GM21786 (cell line): Measurements from ENCODE around the gene ENPP3.
"Not testable (repeated sequence)": the region's sequence is repeated elsewhere in the genome, so short reads cannot be mapped to it uniquely, and the experiment has no call there.

ENCODE experiments used
- ATAC-seq: cut with Tn5 transposase; IDR thresholded peaks from one replicate; pipeline ENCODE4 v1.9.1; 2021; ENCODE audit not compliant: unreplicated experiment

Gene ENPP3

DNA sequence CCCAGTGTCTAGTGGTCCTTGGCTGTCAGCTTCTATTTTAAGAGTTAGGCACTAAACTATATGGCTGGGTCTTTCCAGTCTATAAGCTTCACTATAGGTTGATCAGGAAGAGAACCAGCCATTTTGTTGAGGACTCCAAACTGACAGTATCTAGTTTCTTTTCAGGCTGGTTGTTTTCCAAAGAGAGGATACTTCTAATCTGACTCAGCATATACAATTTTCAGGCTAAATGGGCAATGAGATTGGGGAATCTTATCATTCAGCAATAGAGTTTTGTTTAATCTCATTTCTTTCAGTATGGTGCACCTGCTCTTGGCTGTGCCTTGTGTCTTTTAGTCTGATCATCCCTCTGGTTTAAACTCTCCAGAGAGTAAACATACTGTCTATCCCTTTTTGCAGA is 94.1 kb downstream of the ENPP3 start:
- no peak for ATAC-seq

- ATAC-seq, result no peak
These were observed 96.4 kb downstream of the ENPP3 start for GRCh38 chr6:131733376-131734016.

GRCh38 chr6:131736003-131736596 is 99.0 kb downstream of the ENPP3 start:
- no peak for ATAC-seq

- no peak for ATAC-seq
These were observed 99.7 kb downstream of the ENPP3 start for GRCh38 chr6:131736811-131737210.

GRCh38 chr6:131739136-131739535 is 102.0 kb downstream of the ENPP3 start:
- no peak for ATAC-seq

DNA sequence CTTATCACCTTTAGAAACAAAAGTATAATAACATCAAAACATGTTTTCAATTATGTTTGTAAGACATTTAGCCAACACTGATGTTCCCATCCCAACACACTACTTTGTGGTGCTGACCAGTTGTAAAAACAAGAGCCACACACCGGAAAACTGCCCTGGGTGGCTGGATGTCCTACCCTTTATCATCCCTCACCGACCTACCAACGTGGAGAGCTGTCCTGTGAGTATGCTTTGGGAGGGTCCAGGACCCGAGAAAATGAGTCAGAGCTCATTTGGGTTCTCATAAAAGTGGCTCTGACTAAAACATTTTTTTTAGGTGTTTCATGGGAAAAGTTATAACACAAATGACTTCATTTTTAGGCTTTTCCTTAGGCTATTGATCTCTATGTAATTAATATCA is 103.1 kb downstream of the ENPP3 start:
- no peak for ATAC-seq

- no peak for ATAC-seq
These were observed 104.7 kb downstream of the ENPP3 start for GRCh38 chr6:131741688-131742393.

DNA sequence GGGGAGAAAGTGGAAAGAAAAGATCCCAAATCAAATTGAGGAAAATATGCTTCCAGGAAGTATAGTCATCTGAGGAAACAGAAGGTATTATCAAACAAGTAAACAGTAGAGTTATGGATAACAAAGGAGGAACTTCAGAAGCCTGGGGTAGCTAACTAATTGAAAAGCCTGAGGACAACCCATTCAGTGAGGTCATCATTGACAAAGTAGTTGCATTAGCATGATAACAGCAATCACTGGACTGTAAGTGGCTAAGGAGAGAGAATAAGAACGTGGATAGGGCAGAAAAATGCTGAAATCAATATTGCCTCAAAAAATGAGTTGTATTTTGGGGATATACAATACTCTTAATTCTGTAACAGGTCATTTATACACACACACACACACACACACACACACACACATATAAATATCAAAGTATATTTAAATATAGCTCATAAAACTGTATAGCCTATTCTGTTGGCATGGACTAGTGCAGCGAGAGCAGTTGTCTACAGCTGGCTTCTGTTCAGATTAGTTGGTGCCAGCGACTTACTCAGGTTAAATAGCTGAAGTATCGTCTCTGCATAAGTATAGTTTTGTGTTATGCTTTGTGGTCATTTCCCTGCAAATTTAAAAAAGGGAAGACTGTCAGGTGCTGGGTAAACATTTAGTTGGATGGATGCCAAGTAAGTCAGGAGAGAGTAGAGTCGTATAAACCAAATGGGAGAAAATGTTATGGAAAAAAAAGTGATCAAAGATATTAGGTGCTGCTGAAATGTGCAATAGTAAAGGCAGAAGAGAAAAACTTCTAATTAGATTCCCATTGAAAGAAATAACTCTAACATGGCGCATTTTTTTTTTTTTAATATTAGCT is 107.6 kb downstream of the ENPP3 start:
- no peak for ATAC-seq

- no peak for ATAC-seq
These were observed 108.4 kb downstream of the ENPP3 start for GRCh38 chr6:131745476-131745875.

- ATAC-seq, result no peak
These were observed 110.8 kb downstream of the ENPP3 start for GRCh38 chr6:131747821-131748353.

DNA sequence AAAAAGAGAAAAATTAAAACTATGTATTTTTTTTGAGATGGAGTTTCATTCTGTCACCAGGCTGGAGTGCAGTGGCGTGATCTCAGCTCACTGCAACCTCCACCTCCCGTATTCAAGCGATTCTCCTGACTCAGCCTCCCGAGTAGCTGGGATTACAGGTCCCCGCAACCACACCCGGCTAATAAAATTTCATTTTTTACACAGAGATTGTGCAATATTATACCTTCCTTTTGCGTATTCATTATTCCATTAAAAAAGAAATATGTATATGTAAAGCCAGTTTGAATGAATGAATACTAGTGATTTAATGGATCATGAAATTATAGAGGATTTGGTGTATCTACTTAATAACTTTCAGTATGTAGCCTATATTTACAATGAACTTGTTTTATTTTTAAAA is 111.9 kb downstream of the ENPP3 start:
- no peak for ATAC-seq

GRCh38 chr6:131751012-131751715 is 114.1 kb downstream of the ENPP3 start:
- not testable (repeated sequence) for ATAC-seq

DNA sequence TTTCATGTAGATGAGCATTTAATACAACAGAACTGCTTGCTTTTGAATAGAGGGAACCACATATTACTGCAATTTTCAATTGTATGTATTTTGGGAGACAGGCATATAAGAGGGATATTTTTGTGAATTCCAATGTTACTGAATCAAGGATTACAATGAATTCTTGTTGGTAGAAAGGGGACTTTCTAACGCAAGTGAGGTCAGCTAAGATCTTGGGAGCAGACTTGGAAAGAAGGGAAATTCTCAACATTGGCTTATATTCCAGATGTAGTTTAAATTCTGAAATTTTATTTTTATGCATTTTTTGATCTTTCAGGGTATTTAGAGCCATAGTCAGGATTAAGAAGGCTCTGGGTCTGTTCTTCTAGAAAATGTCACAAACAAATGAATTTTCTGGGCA is 117.0 kb downstream of the ENPP3 start:
- no peak for ATAC-seq

GRCh38 chr6:131754715-131755567 is 117.8 kb downstream of the ENPP3 start:
- no peak for ATAC-seq

GRCh38 chr6:131755597-131755996 is 118.5 kb downstream of the ENPP3 start:
- no peak for ATAC-seq

- no peak for ATAC-seq
These were observed 118.9 kb downstream of the ENPP3 start for GRCh38 chr6:131756039-131756438.

DNA sequence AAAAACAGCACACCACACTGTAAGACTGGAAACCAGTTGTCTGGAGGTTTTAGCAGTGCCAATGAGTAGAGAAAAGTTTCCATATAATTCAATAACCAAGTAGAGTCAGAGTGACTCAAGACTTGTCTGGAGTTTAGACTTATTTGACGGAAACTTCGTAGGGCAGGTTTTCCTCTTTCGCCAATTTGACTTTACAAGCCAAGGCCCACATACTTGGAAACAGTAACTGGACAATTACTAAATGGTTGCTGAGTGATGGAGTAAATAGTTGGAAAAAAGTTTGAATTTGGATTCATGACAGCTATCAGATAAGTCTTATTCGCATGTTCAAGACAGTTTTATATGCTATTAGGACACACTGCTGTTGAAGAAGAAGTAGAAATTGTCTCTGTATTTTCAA is 121.8 kb downstream of the ENPP3 start:
- ATAC-seq, result no peak

- no peak for ATAC-seq
These were observed 124.1 kb downstream of the ENPP3 start for GRCh38 chr6:131761060-131761761.

- no peak for ATAC-seq
These were observed 124.6 kb downstream of the ENPP3 start for GRCh38 chr6:131761762-131762067.
